Caki2 (cell line): ENCODE results near the gene PNKD. TPM values are rescaled to one million over a fixed set of nuclear protein-coding genes. Genes with fewer than 3 reads are reported as not detected.

Experiments used
- DNase-seq: peaks from one replicate; pipeline ENCODE4 v3.0.0-alpha.2; 2015; ENCODE audit warnings: low read depth
- in situ Hi-C: cut with HindIII; loops from 2 replicates; pipeline ENCODE4 v1.10.0; 2016; ENCODE audit warnings: low sequenced_read_pairs, low pct_unique_long_range_greater_than_20kb, mixed read lengths
- total RNA-seq: library from RNA; depleted of rRNA; stranded (reverse); fragments of >200 nt; shearing (Covaris generic); gene quantifications from 2 replicates; pipeline ENCODE4 v1.2.3, GENCODE V29; 2014; ENCODE audit warnings: low replicate concordance

Gene PNKD
- total RNA-seq, 1 experiment from 2014 or later: 75.8 TPM

DNA sequence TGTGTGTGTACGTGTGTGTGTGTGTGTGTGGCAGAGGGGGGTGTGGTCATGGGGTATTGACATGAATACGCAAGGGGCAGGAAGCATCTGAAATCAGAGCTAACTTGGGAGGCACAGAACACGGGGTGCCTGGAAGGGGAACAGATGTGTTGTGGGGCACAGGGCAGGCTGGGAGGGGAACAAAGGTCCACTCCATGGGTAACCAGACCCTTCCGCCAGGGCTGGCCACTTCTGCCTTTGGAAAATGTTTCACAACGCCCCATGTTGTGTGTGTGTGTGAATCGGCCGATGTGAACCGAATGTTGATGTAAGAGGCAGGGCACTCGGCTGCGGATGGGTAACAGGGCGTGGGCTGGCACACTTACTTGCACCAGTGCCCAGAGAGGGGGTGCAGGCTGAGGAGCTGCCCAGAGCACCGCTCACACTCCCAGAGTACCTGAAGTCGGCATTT lies 111.6 kb downstream of the PNKD start, which contains the start of gene SLC11A1:
SLC11A1 (plus strand) TSS at position 358 of the 451 bp plus-strand sequence. CDS start 96 bp downstream, outside the sequence.
- in situ Hi-C loops: no loop called here

DNA sequence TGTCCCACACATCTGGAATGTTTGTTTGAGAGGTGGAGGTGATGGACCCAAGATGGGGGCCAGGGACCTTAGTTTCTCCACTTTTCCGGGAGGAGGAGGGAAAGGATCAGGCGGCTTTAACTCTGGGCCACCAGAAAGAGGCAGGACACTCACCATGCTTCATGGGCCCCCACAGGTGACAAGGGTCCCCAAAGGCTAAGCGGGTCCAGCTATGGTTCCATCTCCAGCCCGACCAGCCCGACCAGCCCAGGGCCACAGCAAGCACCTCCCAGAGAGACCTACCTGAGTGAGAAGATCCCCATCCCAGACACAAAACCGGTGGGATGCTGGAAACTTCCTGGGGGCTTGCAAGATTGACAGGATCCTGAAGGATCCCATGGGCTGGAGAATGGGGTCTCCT lies 112.5 kb downstream of the PNKD start:
- no peak for DNase-seq
- in situ Hi-C loops: no loop called here

More for the DNA sequence above, 111.6 kb downstream of the PNKD start, which contains the start of gene SLC11A1:
- DNase-seq: no peak

DNA sequence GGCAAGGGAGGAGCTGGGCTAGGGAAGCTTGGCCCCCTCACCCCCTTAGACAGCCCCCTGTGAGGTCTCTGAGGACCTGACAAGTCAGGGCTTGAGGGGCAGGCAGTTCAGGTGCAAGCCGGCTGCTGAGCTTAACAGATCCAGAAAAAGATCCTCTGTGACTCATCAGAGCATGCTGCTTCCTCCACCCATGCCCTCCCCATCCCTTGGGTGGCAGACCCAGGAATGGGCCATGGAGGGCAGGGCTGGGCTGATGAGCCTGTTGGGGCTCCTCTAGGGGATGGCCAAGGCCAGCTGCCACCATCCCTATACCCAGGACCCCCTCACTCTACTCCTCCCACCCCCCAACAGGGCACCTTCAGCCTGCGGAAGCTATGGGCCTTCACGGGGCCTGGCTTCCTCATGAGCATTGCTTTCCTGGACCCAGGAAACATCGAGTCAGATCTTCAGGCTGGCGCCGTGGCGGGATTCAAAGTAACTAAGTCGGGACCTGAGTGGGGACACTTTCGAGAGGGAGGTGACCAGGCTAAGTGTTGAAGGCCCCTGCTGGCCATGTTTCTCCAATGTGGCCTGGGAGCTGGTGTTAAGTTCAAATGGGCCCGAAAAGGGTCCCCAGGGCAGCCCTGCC lies 113.7 kb downstream of the PNKD start:
- in situ Hi-C loops: no loop called here
- DNase-seq: no peak

DNA sequence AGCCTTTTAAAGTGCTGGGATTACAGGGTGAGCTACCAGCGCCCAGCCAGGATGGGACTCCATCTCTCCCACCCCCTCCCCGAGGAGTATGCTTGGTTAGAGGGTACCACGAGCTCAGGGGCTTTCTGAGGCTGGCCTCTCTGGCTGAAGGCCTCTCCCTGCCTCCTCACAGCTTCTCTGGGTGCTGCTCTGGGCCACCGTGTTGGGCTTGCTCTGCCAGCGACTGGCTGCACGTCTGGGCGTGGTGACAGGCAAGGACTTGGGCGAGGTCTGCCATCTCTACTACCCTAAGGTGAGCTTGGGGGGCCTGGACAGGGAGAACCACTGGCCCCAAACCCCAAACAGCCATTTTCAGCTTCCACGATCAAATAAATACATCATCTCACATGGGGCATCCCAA lies 114.7 kb downstream of the PNKD start:
- in situ Hi-C loops: no loop called here
- DNase-seq: no peak

DNA sequence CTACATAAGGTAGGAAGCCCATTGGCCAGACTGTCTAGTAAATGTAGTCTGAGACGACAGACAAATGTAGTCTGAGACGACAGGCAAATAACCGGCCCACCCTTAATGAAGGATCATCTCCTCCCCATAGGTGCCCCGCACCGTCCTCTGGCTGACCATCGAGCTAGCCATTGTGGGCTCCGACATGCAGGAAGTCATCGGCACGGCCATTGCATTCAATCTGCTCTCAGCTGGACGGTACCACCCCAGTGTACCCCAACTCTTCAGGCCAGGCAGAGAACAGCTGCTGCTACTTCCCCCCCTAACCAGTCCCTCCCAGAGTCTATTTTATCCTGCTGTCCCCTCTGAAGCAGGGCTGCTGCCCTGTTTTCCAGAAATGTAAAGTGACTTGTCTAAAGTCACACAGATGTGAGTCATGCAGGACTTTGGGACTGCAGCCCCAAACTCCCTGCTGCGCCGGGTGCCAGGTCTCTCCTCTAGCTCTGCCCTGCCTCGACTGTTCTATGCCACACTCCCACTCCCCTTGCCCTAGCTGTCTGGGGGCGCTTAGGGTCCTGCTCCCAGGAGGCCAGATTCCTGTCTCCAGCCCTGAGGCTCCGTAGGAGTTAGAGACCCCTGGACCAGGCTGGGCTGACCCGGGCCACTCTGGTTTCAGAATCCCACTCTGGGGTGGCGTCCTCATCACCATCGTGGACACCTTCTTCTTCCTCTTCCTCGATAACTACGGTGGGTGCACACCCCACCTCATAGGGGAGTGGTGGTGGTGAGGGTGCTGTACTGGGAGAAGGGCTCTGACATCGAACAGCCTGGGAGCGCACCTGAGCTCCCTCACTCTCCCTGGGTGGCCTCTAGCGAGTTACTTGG lies 116.4 kb downstream of the PNKD start:
- DNase-seq: no peak
- in situ Hi-C loops: no loop called here

DNA sequence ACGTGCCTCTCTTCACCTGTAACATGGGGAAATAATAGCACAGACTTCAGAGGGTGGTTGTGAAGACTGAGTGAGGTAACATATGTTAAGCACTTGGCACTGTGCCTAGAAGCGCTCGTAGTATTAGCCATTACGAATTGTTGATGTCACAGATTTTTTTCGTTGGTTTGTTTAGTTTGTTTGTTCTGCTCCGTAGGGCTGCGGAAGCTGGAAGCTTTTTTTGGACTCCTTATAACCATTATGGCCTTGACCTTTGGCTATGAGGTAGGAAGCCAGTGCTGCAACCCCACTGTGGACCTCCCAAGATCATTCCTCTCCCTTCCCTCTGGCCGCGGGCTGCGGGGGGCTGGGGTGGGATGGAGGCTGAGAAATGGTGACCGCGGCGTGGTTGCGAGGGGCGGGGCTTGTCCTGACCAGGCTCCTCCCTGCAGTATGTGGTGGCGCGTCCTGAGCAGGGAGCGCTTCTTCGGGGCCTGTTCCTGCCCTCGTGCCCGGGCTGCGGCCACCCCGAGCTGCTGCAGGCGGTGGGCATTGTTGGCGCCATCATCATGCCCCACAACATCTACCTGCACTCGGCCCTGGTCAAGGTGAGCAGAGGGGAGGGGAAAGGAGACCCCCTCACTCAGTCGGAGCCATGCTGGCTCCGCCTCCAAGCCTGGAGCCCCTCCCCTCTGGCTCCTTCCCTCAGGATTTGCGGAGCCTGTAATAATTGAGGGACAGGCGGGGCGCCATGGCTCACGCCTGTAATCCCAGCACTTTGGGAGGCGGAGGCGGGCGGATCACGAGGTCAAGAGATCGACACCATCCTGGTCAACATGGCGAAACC lies 117.3 kb downstream of the PNKD start:
- DNase-seq: peak; percentile 89
- in situ Hi-C loops: no loop called here

- no peak for DNase-seq
- in situ Hi-C loops: no loop called here
Observed at GRCh38 chr2:218389333-218390150, 119.2 kb downstream of the PNKD start.

DNA sequence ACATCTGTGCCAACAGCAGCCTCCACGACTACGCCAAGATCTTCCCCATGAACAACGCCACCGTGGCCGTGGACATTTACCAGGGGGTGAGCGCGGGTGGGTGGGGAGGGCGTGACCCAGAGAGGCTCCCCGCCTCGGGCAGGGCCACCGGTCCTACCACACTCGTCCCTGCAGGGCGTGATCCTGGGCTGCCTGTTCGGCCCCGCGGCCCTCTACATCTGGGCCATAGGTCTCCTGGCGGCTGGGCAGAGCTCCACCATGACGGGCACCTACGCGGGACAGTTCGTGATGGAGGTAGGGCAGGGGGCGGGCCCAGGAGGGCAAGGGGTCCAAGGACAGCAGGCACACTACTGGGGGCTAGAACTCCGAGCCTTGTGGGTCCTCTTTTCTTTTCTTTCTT lies 120.9 kb downstream of the PNKD start:
- DNase-seq: no peak
- in situ Hi-C loops: no loop called here

DNA sequence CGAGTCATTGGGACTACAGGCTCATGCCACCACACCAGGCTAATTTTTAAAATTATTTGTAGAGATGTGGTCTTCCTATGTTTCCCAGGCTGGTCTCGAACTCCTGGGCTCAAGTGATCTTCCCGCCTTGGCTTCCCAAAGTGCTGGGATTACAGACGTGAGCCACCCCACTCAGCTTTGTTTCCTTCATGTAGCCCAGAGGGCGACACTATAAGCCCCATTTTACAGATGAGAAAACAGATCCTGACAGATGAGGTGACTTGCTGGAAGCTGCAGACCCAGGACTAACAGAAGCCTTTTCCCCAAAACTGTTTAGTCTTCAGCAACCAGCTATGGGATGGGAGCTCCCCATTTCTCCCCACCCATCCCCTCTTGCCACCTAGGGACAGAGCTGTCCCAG lies 122.1 kb downstream of the PNKD start:
- no peak for DNase-seq
- in situ Hi-C loops: no loop called here

GRCh38 chr2:218392891-218393462 lies 122.7 kb downstream of the PNKD start:
- DNase-seq: no peak
- in situ Hi-C loops: no loop called here

- in situ Hi-C loops: no loop called here
- DNase-seq: no peak
Observed at GRCh38 chr2:218393750-218394290, 123.5 kb downstream of the PNKD start.

- DNase-seq: no peak
- in situ Hi-C loops: no loop called here
Observed at GRCh38 chr2:218394298-218395089, 124.2 kb downstream of the PNKD start.

DNA sequence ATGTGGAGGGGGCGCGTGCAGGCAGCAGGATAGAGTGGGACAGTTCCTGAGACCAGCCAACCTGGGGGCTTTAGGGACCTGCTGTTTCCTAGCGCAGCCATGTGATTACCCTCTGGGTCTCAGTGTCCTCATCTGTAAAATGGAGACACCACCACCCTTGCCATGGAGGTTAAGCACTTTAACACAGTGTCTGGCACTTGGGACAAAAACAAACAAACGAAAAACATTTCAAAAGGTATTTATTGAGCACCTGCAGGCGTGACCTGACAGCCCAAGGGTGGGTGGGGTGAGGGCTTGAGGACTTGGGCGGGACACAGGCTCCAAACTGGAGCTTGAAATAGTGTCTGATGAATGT lies 124.7 kb downstream of the PNKD start:
- no peak for DNase-seq
- in situ Hi-C loops: no loop called here

- in situ Hi-C loops: no loop called here
- no peak for DNase-seq
Observed at GRCh38 chr2:218395456-218395825, 125.1 kb downstream of the PNKD start.

DNA sequence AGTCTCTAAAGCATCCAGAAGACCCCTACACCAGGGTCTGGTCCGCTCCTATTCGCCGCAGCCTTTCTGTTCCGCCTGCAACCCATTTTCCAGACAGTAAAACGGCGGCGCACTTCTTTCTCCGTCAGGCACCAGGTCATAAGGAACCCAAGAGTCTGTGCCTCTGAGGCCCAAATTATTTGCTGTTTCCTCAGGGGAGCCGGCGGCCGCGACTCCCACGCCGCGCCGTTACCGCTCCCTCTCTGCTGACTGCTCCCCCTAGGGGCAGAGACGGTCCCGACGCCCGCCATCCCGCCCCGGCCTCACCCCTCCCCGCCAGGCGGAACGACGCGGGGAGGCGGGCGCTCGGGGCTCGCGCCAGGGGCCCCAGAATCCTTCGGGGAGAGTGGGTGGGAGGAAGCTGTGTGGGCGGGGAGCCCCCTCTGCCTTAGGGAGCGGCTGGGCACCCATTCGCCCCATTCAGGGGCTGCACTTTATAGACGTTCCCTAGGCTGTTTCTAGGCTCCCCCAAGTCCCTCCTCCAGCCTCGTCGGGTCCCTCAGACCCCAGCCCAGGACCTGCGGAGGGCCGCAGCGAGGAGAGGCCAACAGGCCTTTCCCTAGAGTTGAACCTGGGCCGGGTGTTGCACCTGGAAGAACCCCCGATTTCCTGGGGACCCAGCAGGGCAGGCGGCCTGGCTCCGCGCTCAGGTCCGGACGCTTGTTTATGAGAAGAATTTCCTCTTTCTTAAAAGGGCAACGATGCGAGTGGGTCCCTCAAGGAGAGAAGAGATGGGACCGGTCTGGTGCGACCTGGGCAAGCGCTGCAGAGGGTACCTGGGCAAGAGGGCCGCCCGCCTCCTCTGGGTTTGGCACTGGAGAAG lies 125.7 kb downstream of the PNKD start:
- in situ Hi-C loops: no loop called here
- peak; percentile 97 for DNase-seq
